NCI-H1436 (cell line): ENCODE data around the gene REM1.

Source experiments
- DNase-seq: peaks from one replicate; lab custom pipeline; 2025; lab: John Stamatoyannopoulos, UW

REM1 gene

GRCh38 chr20:31523361-31524283, 48.5 kb downstream of the REM1 start:
- DNase-seq, result no peak

DNA sequence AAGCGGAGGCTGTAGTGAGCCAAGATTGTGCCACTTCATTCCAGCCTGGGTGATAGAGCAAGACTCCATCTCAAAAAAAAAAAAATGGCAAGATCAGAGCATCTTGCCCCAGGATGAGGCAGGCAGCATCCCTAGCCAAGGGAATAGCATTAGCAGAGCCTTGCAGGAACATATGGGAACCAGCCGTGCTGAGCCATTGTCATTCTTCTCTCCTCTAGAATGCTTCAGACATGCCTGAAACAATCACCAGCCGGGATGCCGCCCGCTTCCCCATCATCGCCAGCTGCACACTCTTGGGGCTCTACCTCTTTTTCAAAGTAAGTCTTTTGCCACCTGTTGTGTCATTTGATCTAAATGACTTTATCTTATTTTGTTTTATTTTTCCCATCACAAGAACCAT, 52.2 kb downstream of the REM1 start:
- no peak for DNase-seq
